Left ventricle myocardium inferior (tissue), 1 donor: ENCODE results near the gene HTR6. TPM values are rescaled to one million over a fixed set of nuclear protein-coding genes. Genes with fewer than 3 reads are reported as not detected.

Source experiments
- DNase-seq: peaks from one replicate; pipeline ENCODE4 v3.0.0-alpha.2; 2020
- H3K27ac ChIP-seq: fragments of 200-600 bp; replicated peaks from 2 replicates; pipeline ENCODE4 v1.8.0; 2021
- H3K27me3 ChIP-seq: fragments of 200-600 bp; 2 replicates; pipeline ENCODE4 v1.8.0; 2021; ENCODE audit warnings: low read depth
- H3K36me3 ChIP-seq: fragments of 200-600 bp; 2 replicates; pipeline ENCODE4 v1.8.0; 2021
- H3K4me1 ChIP-seq: fragments of 200-600 bp; 2 replicates; pipeline ENCODE4 v1.8.0; 2021
- H3K4me3 ChIP-seq: fragments of 200-600 bp; 2 replicates; pipeline ENCODE4 v1.8.0; 2021; ENCODE audit warnings: mild to moderate bottlenecking, moderate library complexity
- H3K9me3 ChIP-seq: fragments of 200-600 bp; replicated peaks from 2 replicates; pipeline ENCODE4 v1.8.0; 2021
- intact Hi-C: fragments of 100-400 bp; cut with micrococcal nuclease; formaldehyde crosslinking; loops from one replicate; pipeline ENCODE4 v1.11.0; 2022
- total RNA-seq: library from RNA; stranded (reverse); fragmentation: NEBNext Ultra II Directional; extraction: Animal tissue kit (Norgen Biotek cat#: 25700); gene quantifications from one replicate; pipeline ENCODE4 v1.2.1, GENCODE V29; 2021
- TF ChIP-seq, protein P1 (sequence below): fragments of 200-600 bp; IDR thresholded peaks from 2 replicates; pipeline ENCODE4 v1.8.0; 2021; ENCODE audit warnings: antibody characterized with exemption, mild to moderate bottlenecking, borderline replicate concordance
- donor health status: DM: no; HTN: yes; CAD: no; lungs with severe emphysema.

Gene HTR6
- total RNA-seq, 1 donor from 2014 or later = not detected

- intact Hi-C loops = no loop called here
- H3K36me3 ChIP-seq = no peaks in the 10 kb centered on the region
- H3K9me3 ChIP-seq = no peaks in the 10 kb centered on the region
- DNase-seq = no peak
- peaks cover 14% of the 10 kb centered on the region for H3K4me1 ChIP-seq
- H3K4me3 ChIP-seq = no peak overlapping the region
- H3K27ac ChIP-seq = no peak overlapping the region
- H3K27me3 ChIP-seq = peaks cover 88% of the 10 kb centered on the region
- TF ChIP-seq, protein P1, sequence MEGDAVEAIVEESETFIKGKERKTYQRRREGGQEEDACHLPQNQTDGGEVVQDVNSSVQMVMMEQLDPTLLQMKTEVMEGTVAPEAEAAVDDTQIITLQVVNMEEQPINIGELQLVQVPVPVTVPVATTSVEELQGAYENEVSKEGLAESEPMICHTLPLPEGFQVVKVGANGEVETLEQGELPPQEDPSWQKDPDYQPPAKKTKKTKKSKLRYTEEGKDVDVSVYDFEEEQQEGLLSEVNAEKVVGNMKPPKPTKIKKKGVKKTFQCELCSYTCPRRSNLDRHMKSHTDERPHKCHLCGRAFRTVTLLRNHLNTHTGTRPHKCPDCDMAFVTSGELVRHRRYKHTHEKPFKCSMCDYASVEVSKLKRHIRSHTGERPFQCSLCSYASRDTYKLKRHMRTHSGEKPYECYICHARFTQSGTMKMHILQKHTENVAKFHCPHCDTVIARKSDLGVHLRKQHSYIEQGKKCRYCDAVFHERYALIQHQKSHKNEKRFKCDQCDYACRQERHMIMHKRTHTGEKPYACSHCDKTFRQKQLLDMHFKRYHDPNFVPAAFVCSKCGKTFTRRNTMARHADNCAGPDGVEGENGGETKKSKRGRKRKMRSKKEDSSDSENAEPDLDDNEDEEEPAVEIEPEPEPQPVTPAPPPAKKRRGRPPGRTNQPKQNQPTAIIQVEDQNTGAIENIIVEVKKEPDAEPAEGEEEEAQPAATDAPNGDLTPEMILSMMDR = no peak
These were observed 4.2 kb downstream of the HTR6 start for GRCh38 chr1:19668888-19669287.

DNA sequence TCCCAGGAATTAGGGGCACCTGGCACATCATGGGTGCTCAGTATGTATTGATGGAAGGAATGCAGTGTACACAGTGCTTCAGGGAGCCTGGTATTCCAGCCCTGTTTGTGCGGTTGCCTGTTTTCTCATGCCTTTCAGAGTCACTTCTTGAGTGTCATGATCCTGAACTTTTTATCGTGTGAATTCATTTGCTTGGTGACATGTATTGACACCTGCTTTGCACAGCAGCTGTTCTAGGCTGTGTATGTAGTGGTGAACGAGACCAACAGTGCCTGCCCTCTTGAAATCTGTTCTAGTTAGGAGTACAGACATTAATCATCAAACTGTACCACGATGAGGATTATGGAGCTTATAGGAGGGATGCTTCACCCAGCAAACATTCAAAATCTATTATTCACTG is 6.1 kb downstream of the HTR6 start:
- intact Hi-C loops = no loop called here
- TF ChIP-seq, protein P1 = no peak
- H3K27ac ChIP-seq = no peak overlapping the region
- DNase-seq = no peak
- no peak overlapping the region for H3K4me3 ChIP-seq
- peaks cover 1% of the 10 kb centered on the region for H3K4me1 ChIP-seq
- H3K36me3 ChIP-seq = no peaks in the 10 kb centered on the region
- peaks cover 85% of the 10 kb centered on the region for H3K27me3 ChIP-seq
- no peaks in the 10 kb centered on the region for H3K9me3 ChIP-seq

GRCh38 chr1:19672237-19672636 is 7.6 kb downstream of the HTR6 start:
- TF ChIP-seq, protein P1 = no peak
- H3K36me3 ChIP-seq = no peaks in the 10 kb centered on the region
- peaks cover 80% of the 10 kb centered on the region for H3K27me3 ChIP-seq
- H3K4me3 ChIP-seq = no peak overlapping the region
- H3K4me1 ChIP-seq = no peaks in the 10 kb centered on the region
- no peaks in the 10 kb centered on the region for H3K9me3 ChIP-seq
- no peak overlapping the region for H3K27ac ChIP-seq
- intact Hi-C loops = no loop called here
- no peak for DNase-seq

DNA sequence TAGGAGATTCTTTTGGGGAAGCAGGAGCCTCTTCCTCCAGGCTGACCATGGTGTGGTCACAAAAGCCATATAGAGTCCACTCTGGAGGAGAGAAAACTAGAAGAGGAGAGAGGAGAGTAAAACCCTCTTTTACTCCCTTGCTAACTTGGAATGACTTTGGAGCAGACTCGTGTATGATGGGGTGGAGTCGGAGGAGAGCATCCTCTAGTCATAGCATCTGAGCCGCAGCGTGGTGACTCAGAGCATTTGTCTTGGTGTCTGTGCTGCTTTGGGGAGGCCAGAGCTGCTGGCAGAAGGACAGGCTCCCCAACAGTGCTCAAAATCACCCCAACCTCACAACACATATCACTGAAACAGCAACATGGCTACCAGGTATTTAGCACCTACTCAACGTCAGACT is 11.1 kb downstream of the HTR6 start:
- Histone ChIP-seq H3K27ac (no peak overlapping the region), H3K27me3 (peaks cover 53% of the 10 kb centered on the region), H3K4me3 (no peak overlapping the region), H3K36me3 (no peaks in the 10 kb centered on the region), H3K9me3 (no peaks in the 10 kb centered on the region), H3K4me1 (no peaks in the 10 kb centered on the region)
- no peak for DNase-seq
- intact Hi-C loops = no loop called here
- TF ChIP-seq, protein P1 = no peak

DNA sequence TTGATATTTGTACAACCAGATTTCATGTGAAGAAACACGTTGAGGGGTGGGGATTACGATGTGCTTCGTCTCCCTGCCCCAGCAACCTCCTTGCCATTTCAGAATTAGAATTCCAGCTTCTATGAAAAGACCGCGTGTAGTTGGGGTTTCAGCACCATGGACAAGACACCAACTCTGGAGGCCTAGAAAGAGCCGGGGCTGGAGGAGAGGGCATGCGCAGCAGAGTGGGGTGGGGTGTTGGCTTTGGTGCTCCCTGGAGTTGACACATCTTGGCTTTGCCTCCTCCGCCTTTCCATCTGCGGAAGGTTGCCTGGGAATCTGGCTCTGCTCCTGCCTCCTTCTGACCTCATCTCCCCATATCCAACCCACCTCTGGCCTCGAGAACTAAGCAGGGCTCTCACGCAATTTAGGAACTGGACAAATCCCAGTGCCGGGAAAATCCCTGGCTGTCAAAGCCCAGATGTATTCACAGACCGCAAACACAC is 11.8 kb downstream of the HTR6 start:
- intact Hi-C loops = no loop called here
- Histone ChIP-seq H3K4me3 (no peak overlapping the region), H3K9me3 (no peaks in the 10 kb centered on the region), H3K36me3 (no peaks in the 10 kb centered on the region), H3K27me3 (peaks cover 50% of the 10 kb centered on the region), H3K27ac (no peak overlapping the region), H3K4me1 (no peaks in the 10 kb centered on the region)
- TF ChIP-seq, protein P1 = no peak
- peak; percentile 69 for DNase-seq
